Keratinocyte (primary cell): ENCODE measurements around the gene SELENOK. TPM values are rescaled to one million over a fixed set of nuclear protein-coding genes. Genes with fewer than 3 reads are reported as not detected.

Experiments
- DNase-seq: peaks from one replicate; pipeline ENCODE4 v3.0.0-alpha.2; 2011; ENCODE audit warnings: low read depth, missing footprints, low spot score
- FAIRE-seq: peaks from 2 replicates; lab custom pipeline; 2011; peaks lifted over from hg19 to GRCh38; lab: Jason Lieb, UNC
- H2AFZ ChIP-seq: 2 replicates; pipeline ENCODE4 v1.6.0; 2012; ENCODE audit warnings: low read length, control low read depth, inconsistent platforms; ENCODE audit not compliant: control insufficient read depth
- H3K27ac ChIP-seq: 2 replicates; pipeline ENCODE4 v1.5.1; 2011; ENCODE audit warnings: low read length; ENCODE audit not compliant: control insufficient read depth, insufficient read depth
- H3K27me3 ChIP-seq: 3 replicates; pipeline ENCODE4 v1.6.0; 2011; ENCODE audit warnings: low read length; ENCODE audit not compliant: control insufficient read depth, insufficient read depth; ENCODE audit errors: extremely low read depth
- H3K36me3 ChIP-seq, 2 experiments: 2 replicates in 1 of 2; 3 replicates in 1 of 2; pipeline ENCODE4 v1.5.1; 2011; ENCODE audit warnings: low read length in 2 of 2, mild to moderate bottlenecking in 1 of 2; ENCODE audit not compliant: control insufficient read depth in 2 of 2, insufficient read depth in 2 of 2; ENCODE audit errors: extremely low read depth in 1 of 2
- H3K4me1 ChIP-seq: 3 replicates; pipeline ENCODE4 v1.5.1; 2011; ENCODE audit warnings: low read length; ENCODE audit not compliant: control insufficient read depth, insufficient read depth; ENCODE audit errors: extremely low read depth
- H3K4me2 ChIP-seq: 3 replicates; pipeline ENCODE4 v1.6.0; 2011; ENCODE audit warnings: low read depth, low read length; ENCODE audit not compliant: control insufficient read depth, insufficient read depth; ENCODE audit errors: extremely low read depth
- H3K4me3 ChIP-seq, 3 experiments: fragments of 200-600 bp in 1 of 3; sonication (generic) in 1 of 3; 2 replicates in 2 of 3; 3 replicates in 1 of 3; pipeline ENCODE4 v1.5.1; 2011 to 2016; ENCODE audit warnings: low read length in 3 of 3, mild to moderate bottlenecking in 3 of 3, control low read depth in 2 of 3, inconsistent platforms in 1 of 3, low read depth in 1 of 3, mixed read lengths in 1 of 3, mixed run types in 1 of 3, moderate library complexity in 1 of 3; ENCODE audit not compliant: control insufficient read depth in 2 of 3, insufficient read depth in 2 of 3; ENCODE audit errors: extremely low read depth in 1 of 3
- H3K79me2 ChIP-seq: 2 replicates; pipeline ENCODE4 v1.6.0; 2012; ENCODE audit warnings: low read length; ENCODE audit not compliant: control insufficient read depth, insufficient read depth
- H3K9ac ChIP-seq: 3 replicates; pipeline ENCODE4 v1.6.0; 2011; ENCODE audit warnings: low read length; ENCODE audit not compliant: control insufficient read depth, insufficient read depth; ENCODE audit errors: extremely low read depth
- H3K9me1 ChIP-seq: 3 replicates; pipeline ENCODE4 v1.6.0; 2011; ENCODE audit warnings: low read length; ENCODE audit not compliant: control insufficient read depth, insufficient read depth; ENCODE audit errors: extremely low read depth
- H3K9me3 ChIP-seq: 2 replicates; pipeline ENCODE4 v1.5.1; 2012; ENCODE audit warnings: low read depth, low read length; ENCODE audit not compliant: control insufficient read depth
- H4K20me1 ChIP-seq: 3 replicates; pipeline ENCODE4 v1.6.0; 2011; ENCODE audit warnings: low read length; ENCODE audit not compliant: control insufficient read depth, insufficient read depth; ENCODE audit errors: extremely low read depth
- CTCF ChIP-seq, 3 experiments: IDR thresholded peaks in 1 of 3; conservative IDR thresholded peaks in 1 of 3; optimal IDR thresholded peaks in 1 of 3; 2 replicates in 2 of 3; 3 replicates in 1 of 3; pipeline versions ENCODE3 to v1.5.1; 2011; ENCODE audit warnings: low read length in 3 of 3, mild to moderate bottlenecking in 3 of 3, moderate library complexity in 2 of 3, control low read depth in 1 of 3, inconsistent platforms in 1 of 3; ENCODE audit not compliant: insufficient read depth in 2 of 3; ENCODE audit errors: extremely low read depth in 1 of 3
- EZH2 ChIP-seq: IDR thresholded peaks from one replicate; pipeline ENCODE4 v1.6.1; 2012; ENCODE audit warnings: inconsistent platforms, mild to moderate bottlenecking, low read length, moderate library complexity
- dilution Hi-C: fragments of 300-500 bp; cut with MboI; formaldehyde crosslinking; loops from one replicate; pipeline ENCODE4 v1.7.0; 2020; ENCODE audit warnings: low sequenced_read_pairs; ENCODE audit not compliant: extremely low pct_ligation_motif_present
- polyA plus RNA-seq, 5 experiments: library from polyadenylated mRNA; depleted of rRNA in 3 of 5; stranded (reverse) in 3 of 5; stranded (forward) in 1 of 5; unstranded in 1 of 5; fragments of >200 nt; gene quantifications; 1 replicate in 1 of 5; 2 replicates in 3 of 5; 3 replicates in 1 of 5; pipeline versions ENCODE4 v1.2.1 to v1.2.3, GENCODE V29; 2011 to 2012; ENCODE audit warnings: missing spikeins in 2 of 5, low read depth in 1 of 5, low replicate concordance in 1 of 5

SELENOK gene
- polyA plus RNA-seq, 1 donor (not counting 4 experiments of a cell fraction or from before 2014, with no cell fraction given), result 94.9 TPM

GRCh38 chr3:53939086-53939582 lies 47.5 kb upstream of the SELENOK start:
- no peaks in the 10 kb centered on the region for H4K20me1 ChIP-seq
- no peak overlapping the region for H3K4me3 ChIP-seq
- H2AFZ ChIP-seq, result no peak overlapping the region
- peaks cover 6% of the 10 kb centered on the region for H3K4me1 ChIP-seq
- no peak overlapping the region for H3K4me2 ChIP-seq
- no peaks in the 10 kb centered on the region for H3K79me2 ChIP-seq
- no peak for FAIRE-seq
- no peak for DNase-seq
- TF ChIP-seq CTCF (optimal IDR thresholded peaks at IDR 0.05 in 1 of 3, IDR thresholded peaks at IDR 0.05 in 1 of 3, conservative IDR thresholded peaks at IDR 0.05 in 1 of 3; ENCODE audit: extremely low read depth in 1 of 3, insufficient read depth in 2 of 3, low read length in 3 of 3) (no peak), EZH2 (no peak)
- no peaks in the 10 kb centered on the region for H3K9me1 ChIP-seq
- H3K27me3 ChIP-seq, result no peaks in the 10 kb centered on the region
- no peaks in the 10 kb centered on the region for H3K36me3 ChIP-seq
- no peak overlapping the region for H3K9ac ChIP-seq
- no peaks in the 10 kb centered on the region for H3K9me3 ChIP-seq
- dilution Hi-C loops, result no loop called here
- H3K27ac ChIP-seq, result no peak overlapping the region

GRCh38 chr3:53938645-53939044 lies 47.0 kb upstream of the SELENOK start:
- DNase-seq (peak; percentile 7), FAIRE-seq (no peak)
- Histone ChIP-seq H3K4me1 (peaks cover 6% of the 10 kb centered on the region), H3K79me2 (no peaks in the 10 kb centered on the region), H3K9me1 (no peaks in the 10 kb centered on the region), H3K9me3 (no peaks in the 10 kb centered on the region), H3K4me3 (no peak overlapping the region), H3K27ac (no peak overlapping the region), H3K36me3 (no peaks in the 10 kb centered on the region), H4K20me1 (no peaks in the 10 kb centered on the region), H3K4me2 (no peak overlapping the region), H3K9ac (no peak overlapping the region), H2AFZ (no peak overlapping the region), H3K27me3 (no peaks in the 10 kb centered on the region)
- TF ChIP-seq CTCF (optimal IDR thresholded peaks at IDR 0.05 in 1 of 3, IDR thresholded peaks at IDR 0.05 in 1 of 3, conservative IDR thresholded peaks at IDR 0.05 in 1 of 3; ENCODE audit: extremely low read depth in 1 of 3, insufficient read depth in 2 of 3, low read length in 3 of 3), result peak; percentile 64 to 80 (median 79)
- no peak for TF ChIP-seq EZH2
- dilution Hi-C loops, result no loop called here
